Stomach (tissue), 9 donors: ENCODE results near the gene ZC3H13. TPM values are rescaled to one million over a fixed set of nuclear protein-coding genes. Genes with fewer than 3 reads are reported as not detected.

Experiments used
- DNase-seq, 2 donors: peaks; one replicate each; pipeline versions ENCODE4 v3.0.0 to v3.0.0-alpha.2; 2013 to 2019
- H3K27ac ChIP-seq, 5 donors: fragments of 200-600 bp in 4 of 5; sonication (generic) in 4 of 5; one replicate each; pipeline ENCODE4 v1.5.1; 2013 to 2019; ENCODE audit warnings: mild to moderate bottlenecking in 1 of 5, moderate library complexity in 1 of 5
- H3K27me3 ChIP-seq, 3 donors: fragments of 200-600 bp; sonication (generic); one replicate each; pipeline ENCODE4 v1.5.1; 2017 to 2019; ENCODE audit warnings: mixed run types in 1 of 3
- H3K36me3 ChIP-seq, 4 donors: fragments of 200-600 bp; sonication (generic); 1 replicate in 3 of 4; 2 replicates in 1 of 4; pipeline ENCODE4 v1.5.1; 2016 to 2019
- H3K4me1 ChIP-seq, 4 donors: fragments of 200-600 bp; sonication (generic); one replicate each; pipeline ENCODE4 v1.5.1; 2016 to 2019
- H3K4me3 ChIP-seq, 4 donors: fragments of 200-600 bp; sonication (generic) in 3 of 4; one replicate each; pipeline ENCODE4 v1.5.1; 2016 to 2019; ENCODE audit warnings: mild to moderate bottlenecking in 1 of 4
- H3K9me3 ChIP-seq, 4 donors: fragments of 200-600 bp; sonication (generic); one replicate each; pipeline ENCODE4 v1.5.1; 2016 to 2019
- EP300 ChIP-seq: sonication (generic); formaldehyde crosslinking; IDR thresholded peaks from one replicate; pipeline ENCODE4 v1.6.1; 2017; ENCODE audit warnings: antibody characterized with exemption
- POLR2A ChIP-seq, 4 donors: fragments of 450-650 bp; IDR thresholded peaks; one replicate each; pipeline ENCODE4 v1.6.1; 2016; ENCODE audit warnings: antibody characterized with exemption in 4 of 4, control low read depth in 2 of 4, mild to moderate bottlenecking in 1 of 4, moderate library complexity in 1 of 4
- POLR2AphosphoS5 ChIP-seq, 3 donors: sonication (generic); formaldehyde crosslinking; IDR thresholded peaks; one replicate each; pipeline ENCODE4 v1.6.1; 2016; ENCODE audit warnings: antibody characterized with exemption in 3 of 3
- WGBS, 5 donors: extraction: QIAGEN DNeasy Blood & Tissue Kit in 3 of 5; methylation state at CpG; one replicate each; pipeline versions ENCODE4 v1.1.5 to v1.1.7; 2013 to 2018; 5-methylcytosine and 5-hydroxymethylcytosine counted together
- intact Hi-C: fragments of 100-400 bp; cut with DNase I; formaldehyde crosslinking; loops from one replicate; pipeline ENCODE4 v1.15.1; 2023; ENCODE audit warnings: low total_unique reads
- polyA plus RNA-seq, 3 donors: library from polyadenylated mRNA; stranded (reverse); fragments of 200-250 nt; gene quantifications; one replicate each; pipeline ENCODE4 v1.2.3, GENCODE V29; 2013
- total RNA-seq, 5 donors: library from RNA; depleted of rRNA; stranded (reverse); fragments of >200 nt; gene quantifications; one replicate each; pipeline versions ENCODE4 v1.1.0 to v1.2.3, GENCODE V29; 2014 to 2016
- TF ChIP-seq, protein P1 (sequence below), 7 experiments: fragments of 450-650 bp in 4 of 7; fragments of 200-600 bp in 3 of 7; sonication (generic) in 3 of 7; IDR thresholded peaks; one replicate each; pipeline ENCODE4 v1.5.1; 2016 to 2019; ENCODE audit warnings: antibody characterized with exemption in 7 of 7, control low read depth in 2 of 7, mild to moderate bottlenecking in 1 of 7
- donor health status: healthy with polysubstance abuse.
- donor health status: Bipolar disorder and iron deficiency.
- donor health status: healthy.

The ZC3H13 gene
- total and polyA plus RNA-seq, 8 donors: 8.5 to 67.1 (median 14.2) TPM

DNA sequence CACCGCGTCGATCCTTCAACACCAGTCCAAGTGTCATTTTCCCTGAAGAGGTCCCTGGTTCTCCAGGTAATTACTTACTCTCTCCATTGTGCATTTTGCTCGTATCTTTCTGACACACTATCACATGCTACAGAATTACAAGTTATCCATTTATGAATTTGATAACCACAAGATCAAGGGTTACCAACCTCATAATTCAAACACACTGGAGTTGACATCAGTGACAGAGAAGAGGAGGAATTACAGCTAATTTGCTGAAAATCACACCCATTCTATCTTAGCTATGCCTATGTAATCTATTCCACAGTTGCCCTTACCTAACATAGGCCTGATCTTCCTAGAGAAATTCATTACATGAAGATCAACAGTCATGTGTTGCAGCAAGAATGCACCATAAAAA lies 14.2 kb downstream of the ZC3H13 start:
- no peak for DNase-seq
- Histone ChIP-seq H3K27me3 (no peaks in the 10 kb centered on the region), H3K9me3 (no peaks in the 10 kb centered on the region), H3K4me3 (no peak overlapping the region), H3K27ac (no peak overlapping the region), H3K4me1 (no peaks in the 10 kb centered on the region), H3K36me3 (peaks cover 7 to 61% (median 52%) of the 10 kb centered on the region in 4 donors)
- intact Hi-C loops: no loop called here
- TF ChIP-seq POLR2A (IDR thresholded peaks at IDR 0.05) (no peak), EP300 (no peak), POLR2AphosphoS5 (IDR thresholded peaks at IDR 0.05) (no peak)
- TF ChIP-seq, protein P1, sequence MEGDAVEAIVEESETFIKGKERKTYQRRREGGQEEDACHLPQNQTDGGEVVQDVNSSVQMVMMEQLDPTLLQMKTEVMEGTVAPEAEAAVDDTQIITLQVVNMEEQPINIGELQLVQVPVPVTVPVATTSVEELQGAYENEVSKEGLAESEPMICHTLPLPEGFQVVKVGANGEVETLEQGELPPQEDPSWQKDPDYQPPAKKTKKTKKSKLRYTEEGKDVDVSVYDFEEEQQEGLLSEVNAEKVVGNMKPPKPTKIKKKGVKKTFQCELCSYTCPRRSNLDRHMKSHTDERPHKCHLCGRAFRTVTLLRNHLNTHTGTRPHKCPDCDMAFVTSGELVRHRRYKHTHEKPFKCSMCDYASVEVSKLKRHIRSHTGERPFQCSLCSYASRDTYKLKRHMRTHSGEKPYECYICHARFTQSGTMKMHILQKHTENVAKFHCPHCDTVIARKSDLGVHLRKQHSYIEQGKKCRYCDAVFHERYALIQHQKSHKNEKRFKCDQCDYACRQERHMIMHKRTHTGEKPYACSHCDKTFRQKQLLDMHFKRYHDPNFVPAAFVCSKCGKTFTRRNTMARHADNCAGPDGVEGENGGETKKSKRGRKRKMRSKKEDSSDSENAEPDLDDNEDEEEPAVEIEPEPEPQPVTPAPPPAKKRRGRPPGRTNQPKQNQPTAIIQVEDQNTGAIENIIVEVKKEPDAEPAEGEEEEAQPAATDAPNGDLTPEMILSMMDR (IDR thresholded peaks at IDR 0.05): no peak
- 81 to 94% (median 90%) methylated on average over 4 of the region's 4 CpGs for WGBS, 5 donors

DNA sequence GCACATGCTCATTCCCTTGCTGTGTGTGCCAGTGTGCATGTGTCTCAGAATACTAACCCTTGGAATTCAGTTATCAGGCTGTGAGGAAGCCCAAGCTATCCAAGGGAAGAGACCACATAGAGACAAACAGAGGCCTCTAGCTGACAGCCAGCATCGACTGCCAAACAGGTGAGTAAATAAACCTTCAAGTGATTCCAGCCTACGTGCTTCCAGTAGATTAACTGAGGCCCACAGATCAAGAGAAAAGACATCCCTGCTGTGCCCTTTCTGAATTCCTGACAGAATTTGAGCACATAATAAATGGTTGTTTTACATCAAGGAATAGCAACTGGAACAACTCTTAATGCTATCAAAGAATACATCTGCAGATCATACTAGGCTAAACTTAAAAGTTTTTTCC lies 17.5 kb downstream of the ZC3H13 start:
- H3K4me1 ChIP-seq: no peaks in the 10 kb centered on the region
- peaks cover 0 to 8% (median 4%) of the 10 kb centered on the region in 4 donors for H3K9me3 ChIP-seq
- H3K27me3 ChIP-seq: no peaks in the 10 kb centered on the region
- no peak for DNase-seq
- TF ChIP-seq POLR2AphosphoS5 (IDR thresholded peaks at IDR 0.05): no peak
- TF ChIP-seq, protein P1 (IDR thresholded peaks at IDR 0.05): no peak
- H3K36me3 ChIP-seq: peaks cover 0 to 49% (median 38%) of the 10 kb centered on the region in 4 donors
- no peak overlapping the region for H3K27ac ChIP-seq
- 56 to 65% (median 59%) methylated on average over 2 of the region's 2 CpGs for WGBS, 5 donors
- intact Hi-C loops: no loop called here
- no peak overlapping the region for H3K4me3 ChIP-seq

DNA sequence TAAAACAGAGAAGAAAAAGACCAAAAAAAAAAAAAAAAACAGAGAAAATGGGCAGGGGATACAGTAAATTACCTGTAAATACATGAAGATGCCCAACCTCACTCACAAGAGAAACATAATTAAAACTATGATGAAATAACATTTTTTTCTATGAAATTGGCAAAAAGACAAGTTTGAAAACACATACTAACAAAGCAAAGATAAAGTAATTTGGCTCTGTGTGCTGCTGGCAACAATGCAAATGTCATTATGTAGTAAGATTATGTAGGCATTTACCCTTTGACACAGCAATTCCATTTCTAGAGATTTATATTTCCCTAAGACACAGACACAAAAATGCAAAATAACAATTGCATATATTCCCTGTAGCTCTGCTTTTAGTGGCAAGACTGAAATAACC lies 20.2 kb downstream of the ZC3H13 start:
- H3K36me3 ChIP-seq: peaks cover 0 to 31% (median 17%) of the 10 kb centered on the region in 4 donors
- H3K4me3 ChIP-seq: no peak overlapping the region
- intact Hi-C loops: no loop called here
- no peak for TF ChIP-seq POLR2AphosphoS5 (IDR thresholded peaks at IDR 0.05)
- TF ChIP-seq, protein P1 (IDR thresholded peaks at IDR 0.05): no peak
- TF ChIP-seq EP300: no peak
- TF ChIP-seq POLR2A (IDR thresholded peaks at IDR 0.05): no peak
- no peaks in the 10 kb centered on the region for H3K27me3 ChIP-seq
- peaks cover 0 to 11% (median 5%) of the 10 kb centered on the region in 4 donors for H3K9me3 ChIP-seq
- DNase-seq: no peak
- H3K4me1 ChIP-seq: no peaks in the 10 kb centered on the region
- H3K27ac ChIP-seq: no peak overlapping the region

DNA sequence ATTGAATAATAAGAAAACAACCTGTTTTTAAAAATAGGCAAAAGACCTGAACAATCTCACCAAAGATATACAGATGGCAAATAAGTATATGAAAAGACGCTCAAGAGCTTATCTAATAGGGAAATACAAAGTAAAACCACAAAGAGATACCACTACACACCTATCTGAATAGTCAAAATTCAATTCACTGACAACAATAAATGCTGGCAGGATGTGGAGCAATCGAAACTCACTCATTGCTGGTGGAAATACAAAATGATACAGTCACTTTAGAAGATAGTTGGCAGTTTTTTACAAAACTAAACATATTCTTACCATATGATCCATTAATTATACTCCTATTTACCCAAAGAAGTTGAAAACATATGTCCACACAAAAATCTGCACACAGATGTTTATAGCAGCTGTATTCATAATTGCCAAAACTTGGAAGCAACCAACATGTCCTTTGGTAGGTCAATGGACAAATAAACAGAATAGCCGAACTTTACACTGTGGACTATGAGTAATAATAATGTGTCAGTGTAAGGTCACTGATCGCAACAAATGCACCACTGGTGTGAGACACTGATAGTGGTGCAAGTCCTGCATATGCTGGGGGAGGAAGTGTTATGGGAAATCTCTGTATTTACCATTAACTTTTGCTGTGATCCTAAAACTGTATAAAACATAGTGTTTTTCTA lies 20.8 kb downstream of the ZC3H13 start:
- Histone ChIP-seq H3K27me3 (no peaks in the 10 kb centered on the region), H3K27ac (no peak overlapping the region), H3K4me3 (no peak overlapping the region), H3K9me3 (peaks cover 0 to 11% (median 5%) of the 10 kb centered on the region in 4 donors), H3K4me1 (no peaks in the 10 kb centered on the region), H3K36me3 (peaks cover 0 to 27% (median 16%) of the 10 kb centered on the region in 4 donors)
- WGBS, 5 donors: 72 to 82% (median 74%) methylated on average over 4 of the region's 4 CpGs
- no peak for TF ChIP-seq EP300
- TF ChIP-seq POLR2A (IDR thresholded peaks at IDR 0.05): no peak
- TF ChIP-seq, protein P1 (IDR thresholded peaks at IDR 0.05): no peak
- no peak for DNase-seq
- intact Hi-C loops: no loop called here
